WI38 (cell line): Measurements from ENCODE around the gene BROX.
"Not testable (repeated sequence)": the region's sequence is repeated elsewhere in the genome, so short reads cannot be mapped to it uniquely, and the experiment has no call there.

Experiments used
- H3K4me3 ChIP-seq: 2 replicates; pipeline ENCODE4 v1.5.1; 2011; ENCODE audit warnings: low read depth, mild to moderate bottlenecking, control low read depth, low read length
- CTCF ChIP-seq: IDR thresholded peaks from 2 replicates; pipeline ENCODE4 v1.5.1; 2012; ENCODE audit warnings: low read depth, mild to moderate bottlenecking, control low read depth, low read length

Gene BROX

GRCh38 chr1:222749927-222750326 lies 37.6 kb downstream of the BROX start:
- H3K4me3 ChIP-seq = no peak overlapping the region
- no peak for TF ChIP-seq CTCF

- no peak for TF ChIP-seq CTCF
- H3K4me3 ChIP-seq = no peak overlapping the region
These were observed 38.3 kb downstream of the BROX start for GRCh38 chr1:222750651-222751050.

GRCh38 chr1:222751255-222751654 lies 38.9 kb downstream of the BROX start:
- H3K4me3 ChIP-seq = no peak overlapping the region
- no peak for TF ChIP-seq CTCF

- no peak for TF ChIP-seq CTCF
- no peak overlapping the region for H3K4me3 ChIP-seq
These were observed 42.2 kb downstream of the BROX start for GRCh38 chr1:222754366-222755139.

- no peak overlapping the region for H3K4me3 ChIP-seq
- no peak for TF ChIP-seq CTCF
These were observed 45.4 kb downstream of the BROX start for GRCh38 chr1:222757646-222758268.

- no peak for TF ChIP-seq CTCF
These were observed 47.2 kb downstream of the BROX start for GRCh38 chr1:222759451-222760035.

GRCh38 chr1:222761083-222761482 lies 48.7 kb downstream of the BROX start:
- no peak for TF ChIP-seq CTCF
- H3K4me3 ChIP-seq = no peak overlapping the region

More at GRCh38 chr1:222759451-222760035, 47.2 kb downstream of the BROX start:
- H3K4me3 ChIP-seq = no peak overlapping the region

GRCh38 chr1:222762178-222762577 lies 49.8 kb downstream of the BROX start:
- not testable (repeated sequence) for H3K4me3 ChIP-seq
